HL-60/S4 treated with retinoic acid at 250 ng/mL for 4 days and 3 days (cell line): ENCODE results near the gene EGLN3.
"Not testable (repeated sequence)": the region's sequence is repeated elsewhere in the genome, so short reads cannot be mapped to it uniquely, and the experiment has no call there.

Experiments
- in situ Hi-C: fragments of 300-500 bp; cut with MboI; formaldehyde crosslinking; loops from 2 replicates; pipeline ENCODE4 v1.7.0; 2022; ENCODE audit warnings: low sequenced_read_pairs

The EGLN3 gene

DNA sequence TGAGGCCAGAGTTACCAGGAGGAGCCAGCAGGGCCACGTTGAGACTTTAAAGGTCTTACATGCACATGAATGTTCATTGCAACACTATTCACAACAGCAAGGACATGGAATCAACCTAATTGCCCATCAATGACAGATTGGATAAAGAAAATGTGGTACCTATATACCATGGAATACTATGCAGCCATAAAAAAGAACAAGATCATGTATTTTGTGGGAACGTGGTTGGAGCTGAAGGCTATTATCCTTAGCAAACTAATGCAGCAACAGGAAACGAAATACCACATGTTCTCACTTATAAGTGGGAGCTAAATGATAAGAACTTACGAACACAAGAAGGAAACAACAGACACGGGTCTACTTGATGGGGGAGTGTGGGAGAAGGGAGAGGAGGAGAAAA, 11.6 kb upstream of the EGLN3 start:
- in situ Hi-C loops, result not testable (repeated sequence)

DNA sequence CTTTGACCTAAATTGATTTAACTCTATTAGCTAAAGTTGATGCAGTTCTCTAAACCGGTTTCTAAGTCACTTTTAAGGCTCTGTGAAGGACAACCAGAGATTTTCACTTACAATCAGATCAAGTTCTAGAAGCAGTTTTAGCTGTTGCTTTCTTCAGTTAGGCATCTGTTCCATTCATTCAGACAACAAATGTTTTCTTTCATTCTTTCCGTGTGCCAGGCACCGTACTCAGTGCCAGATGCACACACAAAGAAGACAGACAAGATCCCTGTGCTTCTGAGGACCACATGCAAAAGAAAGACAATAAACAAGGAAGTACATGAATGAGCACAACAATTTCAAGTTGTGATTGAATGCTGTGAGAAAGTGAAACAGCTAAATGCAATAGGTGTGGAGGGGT, 11.1 kb upstream of the EGLN3 start:
- in situ Hi-C loops, result no loop called here

DNA sequence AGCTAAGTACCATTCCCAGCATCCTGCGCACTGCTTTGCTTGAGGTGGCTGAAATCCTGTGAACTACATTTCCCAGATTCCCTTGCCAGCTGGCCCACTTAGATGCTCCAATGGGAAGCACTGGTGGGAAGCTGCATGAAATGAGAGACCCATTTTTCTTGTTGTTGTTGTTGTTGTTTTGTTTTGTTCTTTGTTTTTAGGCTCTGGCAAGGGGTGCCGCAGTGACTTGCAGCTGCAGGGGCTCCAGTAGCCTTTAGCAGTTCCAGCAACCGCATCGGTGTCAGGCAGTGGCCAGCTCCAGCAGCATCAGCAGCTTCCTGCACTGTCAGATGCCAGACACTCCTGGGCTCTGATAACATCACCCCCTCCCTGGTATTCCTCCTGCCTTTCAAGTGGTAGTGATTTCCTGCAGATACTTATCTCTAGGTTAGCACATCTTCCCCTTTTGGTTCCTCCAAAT, 8.8 kb upstream of the EGLN3 start:
- in situ Hi-C loops, result no loop called here

DNA sequence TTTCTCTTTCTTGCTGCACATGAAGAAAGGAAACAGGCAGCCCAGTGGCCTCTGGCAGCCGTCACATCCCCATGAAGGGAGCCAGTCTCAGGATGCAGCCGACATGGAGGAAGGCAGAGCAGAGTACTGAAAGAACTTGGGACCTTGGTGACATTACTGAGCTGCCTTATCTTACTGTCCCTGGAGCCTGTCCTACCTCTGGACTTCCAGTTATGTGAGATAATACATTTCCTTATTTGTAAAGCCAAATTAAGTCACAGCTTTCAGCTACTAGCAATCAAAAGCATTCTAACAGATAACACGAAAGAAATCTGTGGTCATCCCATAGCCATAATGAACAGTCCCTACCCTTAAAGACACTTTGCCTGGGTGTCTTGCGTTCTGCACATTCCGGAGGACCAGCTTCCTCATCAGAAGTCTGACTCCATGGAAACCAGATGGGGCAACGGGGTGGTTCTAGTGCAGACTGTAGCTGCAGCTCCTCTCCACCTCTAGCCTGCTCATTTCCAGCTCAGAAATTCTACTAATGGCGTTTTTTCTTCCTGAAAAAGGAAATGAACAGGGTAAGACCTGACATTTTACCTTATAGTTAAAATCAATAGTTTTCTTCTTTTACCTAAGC, 7.8 kb upstream of the EGLN3 start:
- in situ Hi-C loops, result no loop called here

DNA sequence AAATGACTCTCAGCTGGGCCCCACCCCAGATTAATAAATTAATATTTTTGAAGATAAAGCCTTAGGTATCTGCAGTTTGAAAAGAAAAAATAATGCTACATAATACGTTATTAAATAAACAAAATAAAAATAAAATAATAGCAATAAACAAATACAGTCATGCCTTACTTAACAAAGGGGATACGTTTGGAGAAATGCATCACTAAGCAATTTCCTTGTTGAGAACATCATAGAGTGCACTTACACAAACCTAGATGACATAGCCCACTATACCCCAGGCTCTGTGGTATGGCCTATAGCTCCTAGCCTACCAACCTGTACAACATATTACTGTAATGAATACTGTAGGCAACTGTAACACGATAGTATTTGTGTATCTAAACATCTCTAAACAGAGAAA, 7.1 kb upstream of the EGLN3 start:
- in situ Hi-C loops, result no loop called here

DNA sequence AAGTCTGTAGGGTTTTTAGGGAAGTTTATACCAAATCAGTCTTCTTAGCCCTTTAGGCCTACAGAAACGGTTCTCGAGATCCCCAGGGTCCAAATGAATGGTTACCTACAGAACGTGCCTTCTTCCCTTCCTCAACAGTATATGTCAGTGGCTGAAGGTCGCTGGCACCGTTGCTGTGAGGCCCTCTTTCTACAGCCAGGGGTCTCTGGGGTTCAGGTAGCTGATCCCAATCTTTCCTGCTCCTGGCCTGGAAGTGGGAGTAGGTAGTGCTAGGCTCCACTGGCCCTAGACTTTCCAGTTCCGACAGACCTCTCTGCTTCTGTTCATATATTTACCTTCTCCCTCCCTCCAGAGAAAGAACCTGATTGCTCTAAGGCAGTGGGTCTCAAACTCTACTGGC, 6.4 kb upstream of the EGLN3 start:
- in situ Hi-C loops, result no loop called here

DNA sequence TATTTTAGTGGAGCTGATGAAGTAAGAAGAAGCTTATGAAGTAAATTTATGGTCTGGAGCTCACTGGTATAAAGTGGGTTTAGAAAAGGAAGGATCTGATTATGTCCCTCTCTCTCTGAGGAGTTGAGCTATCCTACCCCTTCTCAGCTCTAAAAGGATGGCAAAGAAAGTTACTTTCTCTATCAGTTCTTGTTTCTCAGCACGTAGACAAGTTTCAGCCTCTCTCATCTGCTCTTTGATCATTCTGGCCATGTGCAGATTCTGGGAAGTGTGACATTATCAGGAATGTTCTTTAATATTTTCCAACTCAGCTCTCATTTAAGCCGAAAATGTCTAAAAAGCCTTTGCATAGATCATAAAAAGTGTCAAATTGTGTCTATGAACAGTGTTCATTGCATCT, 5.8 kb upstream of the EGLN3 start:
- in situ Hi-C loops, result no loop called here

DNA sequence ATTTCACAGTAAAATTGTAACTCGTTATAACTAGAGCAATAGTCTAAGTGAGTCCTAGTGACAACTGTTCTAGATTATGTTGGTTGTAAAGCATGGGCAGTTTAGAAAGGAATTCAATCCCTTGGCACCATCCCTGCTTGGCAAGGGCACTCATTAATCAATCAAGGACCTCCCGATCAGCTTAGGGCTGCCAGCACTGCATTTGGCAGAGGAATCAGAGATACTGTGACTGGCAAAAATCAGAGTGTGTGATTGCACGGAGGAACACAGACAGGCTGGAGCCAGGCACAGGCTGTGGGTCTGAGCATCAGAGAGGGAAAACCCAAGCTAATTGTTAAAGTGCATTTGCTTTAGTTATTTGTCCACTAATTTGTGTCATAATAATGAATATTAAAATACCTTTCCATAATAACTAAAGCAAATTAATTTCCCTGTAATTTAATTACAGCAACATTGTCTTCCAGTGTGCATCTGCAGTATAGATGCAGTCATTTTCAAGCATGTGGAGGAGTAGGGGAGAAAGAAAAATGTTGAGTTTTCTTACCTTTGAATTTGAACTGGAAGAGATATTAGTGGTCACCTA, 3.2 kb upstream of the EGLN3 start:
- in situ Hi-C loops, result no loop called here

DNA sequence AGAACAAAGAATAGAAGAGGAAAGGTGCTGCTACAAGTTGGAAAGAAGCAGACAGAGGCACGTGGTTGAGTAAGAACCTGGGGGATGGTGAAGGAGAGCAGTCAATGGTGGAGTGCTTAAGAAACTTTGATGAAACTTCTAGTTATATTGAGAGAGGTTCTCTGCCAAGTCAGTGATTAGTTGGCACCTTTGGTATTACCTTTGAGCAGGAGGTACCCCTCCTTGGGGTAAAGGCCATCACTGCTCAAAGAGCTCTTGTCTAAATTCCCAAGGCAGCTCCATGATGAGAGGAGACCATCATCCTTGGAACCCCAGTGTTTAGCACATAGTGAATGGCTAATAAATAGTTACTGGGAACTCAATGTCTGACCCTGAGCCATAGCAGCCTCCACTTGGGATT, 1.7 kb upstream of the EGLN3 start:
- in situ Hi-C loops, result no loop called here

DNA sequence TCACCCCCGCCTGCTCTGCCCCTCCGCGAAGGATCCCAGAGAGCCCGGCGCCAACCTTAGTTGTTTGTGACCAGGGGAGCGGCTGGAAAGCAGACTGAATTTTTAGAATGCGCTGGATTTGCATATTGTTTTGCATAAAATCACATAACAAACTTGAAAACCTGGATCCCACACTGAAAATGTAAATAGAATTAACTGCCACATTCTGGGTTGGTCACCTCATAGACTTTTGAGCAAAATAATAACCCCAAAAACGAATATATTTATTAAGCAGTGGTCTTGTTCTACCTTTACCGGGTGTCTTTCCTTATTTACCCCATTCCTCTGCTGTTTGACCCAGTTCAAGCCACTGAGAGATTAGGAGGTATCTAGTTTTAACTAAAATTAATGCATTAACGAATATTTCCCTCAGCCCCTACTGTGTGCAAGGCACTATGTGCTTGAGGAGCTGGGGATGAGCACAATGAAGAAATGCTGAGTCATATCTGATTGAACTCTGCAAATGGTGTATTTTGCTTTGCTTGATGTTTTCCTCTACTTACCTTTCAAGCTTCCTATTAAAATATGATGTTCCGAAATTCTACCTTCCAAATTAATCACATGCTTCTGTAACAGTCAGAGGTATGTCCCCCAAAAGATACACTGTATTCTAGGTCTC, 438 bp upstream of the EGLN3 start:
- in situ Hi-C loops, result no loop called here

DNA sequence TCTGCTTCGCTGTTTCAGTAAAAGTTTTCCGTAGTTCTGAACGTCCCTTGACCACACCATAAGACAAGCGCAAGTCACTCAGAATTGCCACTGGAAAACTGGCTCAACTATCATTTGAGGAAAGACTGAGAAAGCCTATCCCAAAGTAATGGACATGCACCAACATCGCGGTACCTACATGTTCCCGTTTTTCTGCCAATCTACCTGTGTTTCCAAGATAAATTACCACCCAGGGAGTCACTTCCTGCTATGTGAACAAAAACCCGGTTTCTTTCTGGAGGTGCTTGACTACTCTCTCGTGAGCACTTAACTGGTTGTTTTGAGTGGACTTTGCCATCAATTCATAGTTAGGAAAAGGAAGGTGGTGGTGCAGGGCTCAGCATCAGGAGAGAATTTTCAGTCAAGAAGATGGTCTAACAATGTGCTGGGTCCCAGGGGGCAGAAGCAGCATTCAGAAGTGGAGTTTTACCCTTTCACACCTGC, 1.4 kb downstream of the EGLN3 start:
- in situ Hi-C loops, result no loop called here

DNA sequence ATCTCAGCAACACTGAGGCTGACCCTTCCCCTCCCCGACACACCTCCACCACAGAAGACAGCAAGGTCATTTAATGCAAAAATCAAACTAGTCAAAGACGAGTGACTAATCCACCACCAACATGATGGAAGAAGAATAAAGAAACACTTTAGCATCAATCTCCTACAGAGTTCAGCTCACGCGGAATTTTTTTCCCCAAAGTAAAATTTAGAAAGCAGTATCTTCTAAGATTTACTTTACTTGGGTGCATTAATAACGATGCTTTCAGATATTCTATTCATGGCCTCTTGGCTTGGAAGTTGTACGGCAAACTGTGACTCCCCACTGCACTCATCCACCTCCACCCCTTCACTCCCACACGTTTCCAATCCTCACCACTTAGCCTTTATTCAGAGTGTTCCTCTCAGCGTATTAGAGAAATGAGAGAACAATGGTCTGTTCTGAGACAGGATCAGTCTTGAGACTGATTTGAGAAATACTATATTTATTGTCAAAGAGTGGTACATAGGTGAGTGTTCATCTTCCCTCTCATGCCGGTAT, 1.9 kb downstream of the EGLN3 start:
- in situ Hi-C loops, result no loop called here

DNA sequence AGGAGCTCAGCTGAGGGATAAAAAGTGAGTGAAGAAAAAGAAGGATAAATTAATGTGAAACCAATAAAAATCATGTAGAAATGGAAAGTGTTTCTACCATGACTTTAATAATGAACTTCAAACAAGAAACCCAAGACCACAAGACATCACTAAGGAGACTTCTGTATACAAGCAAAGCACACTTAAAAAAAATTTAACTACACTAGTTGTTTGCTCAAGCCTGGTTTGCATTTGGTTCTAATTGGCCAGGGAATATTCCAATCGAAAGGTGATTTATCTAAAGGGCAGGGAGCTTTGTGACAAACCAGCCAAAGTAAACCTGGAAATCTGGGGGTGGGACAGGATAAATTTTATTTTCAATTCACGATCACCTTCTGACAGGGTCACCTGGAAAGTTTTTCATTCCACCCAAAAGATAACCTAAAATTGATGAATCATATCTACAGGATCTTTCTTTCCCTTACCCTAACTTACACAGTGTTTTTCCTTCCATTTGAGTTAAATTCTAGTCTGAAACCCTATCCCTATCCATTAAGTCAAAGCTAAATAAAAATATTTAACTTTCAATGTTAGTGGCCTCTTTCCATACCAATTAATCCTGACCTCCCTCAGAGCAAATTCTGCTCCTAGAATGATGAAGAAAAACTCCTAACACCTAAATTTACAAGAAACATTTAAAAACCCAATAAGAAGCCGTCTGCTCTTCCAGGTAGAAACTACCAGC, 2.6 kb downstream of the EGLN3 start:
- in situ Hi-C loops, result no loop called here

DNA sequence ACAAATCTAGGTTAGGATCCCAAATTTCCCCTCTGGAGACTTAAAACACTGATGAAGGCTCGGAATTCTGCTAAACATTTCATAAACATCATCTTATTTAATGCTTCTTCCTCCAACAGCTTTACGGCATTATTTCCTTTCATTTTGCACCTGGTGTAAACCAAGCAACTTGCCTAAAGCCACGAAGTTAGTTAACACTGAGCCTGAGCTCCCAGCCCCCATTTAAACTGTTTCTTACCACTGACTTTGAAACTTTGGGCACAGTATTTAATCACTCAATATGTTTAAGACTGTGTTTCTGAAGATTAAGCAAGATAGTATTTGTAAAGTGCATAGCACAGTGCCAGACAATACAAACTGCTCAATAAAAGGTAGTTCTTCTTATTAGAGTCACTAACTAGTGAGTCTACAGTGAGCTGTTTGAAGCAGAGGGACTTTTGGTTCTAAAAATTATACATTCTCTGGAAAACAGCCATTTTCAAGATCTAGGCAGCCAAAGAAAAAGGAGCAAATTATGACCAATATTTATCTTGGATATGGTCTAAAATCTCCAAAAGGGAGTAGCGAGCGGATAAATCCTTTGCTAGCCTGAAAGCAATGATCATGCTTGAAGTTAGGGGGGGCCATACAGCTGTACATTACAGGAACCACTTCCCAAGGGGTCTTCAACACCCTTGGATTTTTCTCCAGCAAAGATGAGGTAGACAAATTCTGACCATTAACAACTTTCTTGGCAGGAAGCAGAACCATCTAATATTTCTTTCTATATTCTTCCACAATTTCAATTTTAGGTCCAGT, 4.0 kb downstream of the EGLN3 start:
- in situ Hi-C loops, result no loop called here

DNA sequence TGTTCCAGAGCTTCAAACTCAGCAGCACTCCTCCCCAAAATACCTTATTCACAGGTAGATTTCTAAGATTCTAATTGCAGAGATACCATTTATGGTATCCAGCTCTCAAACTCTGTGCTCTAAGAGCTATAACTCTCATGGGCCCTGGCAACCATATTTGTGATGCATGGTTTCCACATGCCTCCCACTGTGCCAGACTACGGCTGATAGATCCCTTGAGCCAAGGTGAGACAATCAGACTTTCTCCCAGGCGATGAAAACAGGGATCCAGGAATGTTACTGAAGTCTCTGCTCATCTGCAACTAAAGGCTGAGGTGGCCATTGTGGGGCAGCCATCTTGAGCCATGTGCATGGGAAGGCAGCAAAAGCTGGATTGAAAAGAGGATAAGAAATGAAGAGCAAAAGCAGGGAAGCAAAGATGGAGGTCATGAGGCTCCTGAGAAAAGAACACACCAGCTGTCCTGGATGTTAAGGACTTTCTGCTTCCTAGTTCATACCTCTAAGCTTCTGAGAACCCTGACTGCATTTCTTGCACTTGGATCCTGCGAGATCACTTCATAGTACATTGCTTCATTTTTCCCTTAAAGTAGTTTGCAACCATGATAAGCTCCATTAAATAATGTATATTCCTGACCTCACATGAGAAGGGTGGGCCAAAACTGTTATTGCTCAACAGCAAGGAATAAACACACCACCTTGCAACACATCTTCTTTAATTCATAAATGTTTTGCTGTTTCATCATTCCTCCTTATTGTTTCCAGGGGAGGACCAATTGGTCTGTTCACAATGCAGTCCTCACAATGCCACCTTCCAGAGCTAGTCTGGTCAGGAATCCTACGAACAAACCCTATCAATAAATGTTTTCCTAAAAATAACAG, 5.4 kb downstream of the EGLN3 start:
- in situ Hi-C loops, result no loop called here

DNA sequence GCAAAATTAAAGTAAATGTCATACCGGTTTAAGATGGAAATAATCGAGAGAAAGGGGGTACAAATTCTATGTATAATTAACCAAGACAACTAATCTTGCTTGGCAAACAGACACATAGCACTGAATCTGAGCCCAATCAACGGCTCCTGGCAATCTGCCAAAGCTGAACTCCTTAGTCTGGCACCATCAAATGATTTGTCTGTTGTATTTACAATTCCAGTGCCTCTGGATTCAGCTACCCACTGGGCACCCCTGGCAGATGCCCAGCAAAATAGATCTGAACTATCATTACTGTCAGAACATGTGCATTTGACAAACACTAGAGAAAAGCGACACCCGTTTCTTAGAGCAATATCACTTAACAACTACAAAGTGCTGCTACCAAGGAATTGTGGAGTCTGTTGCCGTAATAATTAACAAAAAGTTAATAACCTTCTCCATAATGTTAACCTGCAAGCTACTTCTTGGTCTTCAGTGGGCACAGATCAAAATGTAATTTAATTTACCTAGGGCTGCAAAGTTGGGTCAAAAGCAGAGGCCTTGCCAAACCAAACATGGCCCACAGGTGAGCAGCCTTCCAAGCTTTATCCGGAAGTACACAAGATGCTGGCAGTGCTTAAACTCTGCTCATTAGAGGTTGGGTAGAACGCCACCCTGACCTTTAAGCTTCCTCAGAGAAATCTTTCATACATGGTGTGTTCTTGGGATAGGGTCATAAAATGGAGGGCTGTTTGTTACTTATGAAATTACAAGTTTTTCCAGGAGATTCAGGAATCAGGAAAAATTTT, 7.6 kb downstream of the EGLN3 start:
- in situ Hi-C loops, result no loop called here

DNA sequence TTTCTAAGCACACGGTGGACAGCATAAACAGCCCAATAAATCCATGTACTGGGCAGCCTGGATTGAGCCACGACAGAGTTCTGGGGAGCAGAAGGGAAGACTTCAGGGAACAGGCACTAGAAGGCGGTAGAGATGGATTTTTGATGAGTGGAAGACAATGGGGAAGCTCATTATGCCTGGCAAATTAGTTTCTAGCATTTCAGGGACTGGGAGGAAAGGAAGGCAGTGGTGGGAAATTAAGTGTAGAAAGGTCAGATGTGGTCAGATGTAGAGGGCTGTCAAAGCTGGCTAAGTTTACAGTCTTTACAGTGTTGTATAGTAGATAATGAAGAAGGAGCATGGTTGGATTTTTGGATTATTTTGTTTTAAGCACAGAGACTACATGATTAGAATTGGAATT, 9.2 kb downstream of the EGLN3 start:
- in situ Hi-C loops, result no loop called here

DNA sequence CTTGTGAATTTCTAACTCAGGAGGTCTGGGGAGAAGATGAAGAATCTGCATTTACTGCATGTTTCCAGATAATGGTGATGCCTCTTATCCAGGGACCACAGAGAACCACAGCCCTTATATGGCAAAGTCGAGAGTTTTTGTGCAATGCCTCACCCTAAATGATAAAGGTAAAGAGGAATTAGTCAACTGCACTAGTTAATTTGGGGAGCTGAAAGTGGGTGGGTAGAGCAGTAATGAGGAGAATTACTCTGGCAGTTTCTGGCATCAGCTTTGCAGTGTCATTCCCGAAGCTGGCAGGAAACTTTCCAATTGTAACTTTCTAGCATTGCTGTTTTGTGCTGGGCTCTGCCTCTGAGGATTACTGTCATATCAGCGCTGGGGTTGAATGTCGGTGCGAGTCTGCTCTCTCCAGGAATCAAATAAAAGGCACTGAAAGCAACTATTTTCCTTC, 10.3 kb downstream of the EGLN3 start:
- in situ Hi-C loops, result no loop called here
